NCI-H1694 treated with DMSO at 0.1 percent for 48 hours (cell line): ENCODE data around the gene TPCN1.
"Not testable (repeated sequence)": the region's sequence is repeated elsewhere in the genome, so short reads cannot be mapped to it uniquely, and the experiment has no call there.

Experiments used
- DNase-seq: peaks from one replicate; lab custom pipeline; 2025; lab: John Stamatoyannopoulos, UW

TPCN1 gene

DNA sequence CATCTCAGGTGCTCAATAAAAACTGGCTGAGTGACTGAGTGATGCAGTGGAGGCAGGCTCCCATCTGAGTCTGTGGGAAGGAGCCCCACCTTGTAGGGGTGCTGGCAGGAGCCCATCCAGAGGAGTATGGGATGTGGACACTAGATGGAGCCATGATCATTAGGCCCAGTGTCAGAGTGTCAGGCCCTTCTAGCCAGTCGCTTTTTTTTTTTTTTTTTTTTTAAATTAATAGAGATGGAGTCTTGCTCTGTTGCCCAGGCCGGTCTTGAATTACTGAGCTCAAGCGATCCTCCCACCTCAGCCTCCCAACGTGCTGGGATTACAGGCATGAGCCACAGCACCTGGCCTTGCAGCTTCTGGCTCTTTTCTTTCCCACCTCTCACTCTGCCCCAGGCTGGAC lies 24.3 kb upstream of the TPCN1 start:
- DNase-seq = peak; percentile 73

- DNase-seq = no peak
Measured at GRCh38 chr12:113197518-113198077, 23.7 kb upstream of the TPCN1 start.

DNA sequence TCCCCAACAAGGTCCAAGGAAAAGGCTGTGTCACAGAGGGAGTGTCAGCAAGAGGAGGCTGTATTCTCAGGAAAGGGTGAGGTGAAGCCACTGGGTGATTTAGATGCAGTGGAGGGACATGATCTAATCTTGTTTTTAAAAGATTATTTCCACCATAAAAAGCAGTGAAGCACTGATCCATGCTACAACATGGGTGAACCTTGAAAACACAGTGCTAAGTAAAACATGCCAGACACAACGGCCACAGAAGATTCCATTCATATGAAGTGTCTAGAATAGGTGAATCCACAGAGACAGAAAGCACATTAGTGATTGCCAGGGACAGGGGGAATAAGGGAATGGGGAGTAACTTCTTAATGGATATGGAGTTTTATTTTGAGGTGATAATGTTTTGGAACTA lies 23.0 kb upstream of the TPCN1 start:
- DNase-seq = no peak

DNA sequence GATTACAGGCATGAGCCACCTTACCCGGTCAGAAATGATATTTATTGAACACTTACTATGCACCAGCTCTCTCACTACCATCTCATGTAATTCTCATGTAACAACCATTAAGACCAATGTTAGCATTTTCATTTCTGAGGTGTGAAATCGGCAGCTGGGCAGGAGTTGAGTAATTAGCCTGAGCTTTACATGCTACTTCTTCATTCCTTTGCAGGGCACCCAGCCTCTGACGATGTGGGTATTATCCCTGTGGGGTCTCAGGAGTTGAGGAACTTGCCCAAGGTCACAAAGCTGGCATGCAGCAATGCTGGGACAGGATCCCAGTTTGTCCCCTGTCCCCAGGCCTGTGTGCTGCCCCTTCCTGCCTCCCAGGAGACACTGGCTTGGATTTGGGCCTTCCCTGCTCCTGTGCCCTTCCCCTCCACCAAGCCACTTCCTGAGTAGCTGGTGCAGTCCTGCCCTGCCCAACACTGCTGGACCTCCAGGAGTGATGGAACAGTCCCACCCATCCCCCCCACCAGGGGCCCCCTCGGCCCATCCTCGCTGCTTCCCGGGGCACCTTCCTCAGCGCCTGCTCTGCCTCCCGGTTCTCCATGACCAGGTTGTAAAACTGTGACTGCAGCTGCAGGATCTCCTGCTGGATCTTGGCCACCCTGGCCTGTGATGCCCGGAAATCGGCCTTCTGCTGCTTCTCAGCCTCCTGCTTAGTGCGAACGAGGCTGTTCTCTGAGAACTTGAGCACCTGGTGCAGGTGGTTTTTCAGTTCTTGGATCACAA lies 21.1 kb upstream of the TPCN1 start:
- DNase-seq = no peak

DNA sequence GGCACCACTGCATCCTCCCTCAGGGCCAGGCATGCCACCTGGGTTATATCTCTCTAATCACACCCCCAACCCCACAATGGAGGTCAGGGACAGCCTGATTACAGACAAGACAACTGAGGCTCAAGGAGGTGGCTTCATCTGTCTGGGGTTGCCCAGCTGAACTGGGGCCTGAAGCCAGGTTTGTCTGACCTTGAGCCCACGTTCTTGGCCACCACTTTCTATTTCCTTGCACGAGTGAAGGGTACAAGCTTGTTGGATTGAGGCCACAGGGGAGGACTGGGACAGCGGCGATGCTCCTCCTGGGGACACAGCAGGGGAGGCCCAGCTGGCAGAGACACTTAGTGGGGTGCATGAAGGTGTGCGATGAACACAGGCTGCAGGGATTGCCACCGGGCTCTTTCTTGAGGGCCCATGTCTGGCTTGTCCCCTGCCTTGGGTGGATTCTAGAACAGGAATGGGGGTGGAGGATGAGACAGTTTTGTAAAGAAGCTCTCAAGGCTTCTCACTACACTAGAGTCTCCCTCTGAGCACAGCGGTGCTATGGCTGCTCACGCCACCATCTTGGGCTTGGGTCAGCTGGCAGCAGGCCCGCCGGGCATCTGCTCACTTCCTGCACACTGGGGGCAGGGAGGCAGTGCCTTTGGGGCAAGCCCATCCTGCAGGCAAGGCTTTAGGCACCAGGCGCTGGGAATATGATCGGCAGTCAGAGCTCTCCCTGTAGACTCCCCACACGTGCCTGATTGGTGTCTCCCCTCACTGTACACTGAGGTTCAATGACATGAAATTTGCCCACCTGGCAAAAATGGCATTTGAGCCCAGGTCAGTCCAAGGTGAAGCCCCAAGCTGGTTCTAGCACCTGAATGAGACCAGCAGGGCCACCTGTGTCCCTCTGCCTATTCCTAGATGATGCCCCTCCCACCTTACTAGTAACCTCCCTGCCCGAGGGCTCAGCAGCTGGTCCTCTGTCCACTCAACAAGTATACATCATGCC lies 19.8 kb upstream of the TPCN1 start:
- DNase-seq = no peak

GRCh38 chr12:113202300-113203075 lies 18.8 kb upstream of the TPCN1 start:
- no peak for DNase-seq

- DNase-seq = no peak
Measured at GRCh38 chr12:113203852-113204760, 17.2 kb upstream of the TPCN1 start.

- DNase-seq = no peak
Measured at GRCh38 chr12:113204804-113205203, 16.5 kb upstream of the TPCN1 start.

- DNase-seq = not testable (repeated sequence)
Measured at GRCh38 chr12:113206802-113207201, 14.5 kb upstream of the TPCN1 start.

GRCh38 chr12:113207613-113208040 lies 13.6 kb upstream of the TPCN1 start:
- no peak for DNase-seq

- DNase-seq = no peak
Measured at GRCh38 chr12:113208041-113208934, 13.0 kb upstream of the TPCN1 start.

- no peak for DNase-seq
Measured at GRCh38 chr12:113211160-113211559, 10.1 kb upstream of the TPCN1 start.

- no peak for DNase-seq
Measured at GRCh38 chr12:113214895-113215400, 6.3 kb upstream of the TPCN1 start.

- DNase-seq = no peak
Measured at GRCh38 chr12:113216027-113216426, 5.2 kb upstream of the TPCN1 start.

- no peak for DNase-seq
Measured at GRCh38 chr12:113220593-113221180, 577 bp upstream of the TPCN1 start.

DNA sequence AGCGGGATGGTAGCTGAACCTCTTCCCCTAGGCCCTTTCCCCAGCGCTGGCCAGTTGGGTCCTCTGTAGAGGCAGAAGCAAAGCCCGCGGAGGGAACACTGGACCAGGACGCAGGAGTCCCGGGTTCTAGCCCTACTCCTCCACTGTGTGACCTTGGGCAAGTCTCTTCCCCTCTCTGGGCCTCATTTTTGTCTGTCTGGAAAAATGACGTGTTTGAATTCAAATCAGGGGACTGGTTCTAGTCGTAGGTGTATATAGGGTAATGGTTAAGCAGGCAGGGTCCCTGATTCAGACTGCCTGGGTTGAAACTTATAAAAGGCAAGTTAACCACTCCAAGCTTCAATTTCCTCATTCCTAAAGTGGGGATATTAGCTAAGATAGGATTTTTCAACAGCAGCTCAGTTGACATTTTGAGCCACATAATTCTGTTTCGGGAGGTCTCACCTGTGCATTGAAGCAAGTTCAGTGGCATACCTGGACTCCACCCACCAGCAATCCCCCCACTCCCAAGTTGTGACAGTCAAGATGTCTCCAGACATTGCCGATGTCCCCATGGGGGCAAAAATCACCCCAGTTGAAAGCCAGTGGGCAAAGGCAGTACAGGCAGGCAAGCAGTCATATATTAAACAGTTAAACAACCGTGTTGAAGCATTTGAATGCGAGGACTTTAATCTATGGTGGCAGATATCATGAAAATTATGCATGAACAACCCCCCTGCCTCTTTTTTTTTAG lies 899 bp downstream of the TPCN1 start:
- no peak for DNase-seq

- DNase-seq = peak; percentile 11
Measured at GRCh38 chr12:113222730-113223531, 1.7 kb downstream of the TPCN1 start.

DNA sequence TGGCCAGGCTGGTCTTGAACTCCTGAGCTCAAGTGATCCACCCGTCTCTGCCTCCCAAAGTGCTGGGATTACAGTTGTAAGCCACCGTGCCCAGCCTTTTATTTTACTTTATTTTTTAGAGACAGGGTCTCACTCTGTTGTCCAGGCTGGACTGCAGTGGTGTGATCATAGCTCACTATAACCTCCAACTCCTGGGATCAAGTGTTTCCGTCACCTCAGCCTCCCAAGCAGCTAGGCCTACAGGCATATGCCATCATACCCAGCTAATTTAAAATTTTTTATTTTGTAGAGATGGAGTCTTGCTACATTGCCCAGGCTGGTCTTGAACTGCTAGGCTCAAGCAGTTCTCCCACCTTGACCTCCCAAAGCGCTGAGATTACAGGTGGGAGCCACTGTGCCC lies 3.7 kb downstream of the TPCN1 start:
- no peak for DNase-seq
